ENCODE results near the gene ANKRD40. TPM values are rescaled to one million over a fixed set of nuclear protein-coding genes. Genes with fewer than 3 reads are reported as not detected.

The ANKRD40 gene
- total and polyA plus RNA-seq, 10 of the 15 experiments (the other 5 are each of a cell fraction or from before 2014, with no cell fraction given), result 5.9 to 21.7 (median 14.8) TPM

DNA sequence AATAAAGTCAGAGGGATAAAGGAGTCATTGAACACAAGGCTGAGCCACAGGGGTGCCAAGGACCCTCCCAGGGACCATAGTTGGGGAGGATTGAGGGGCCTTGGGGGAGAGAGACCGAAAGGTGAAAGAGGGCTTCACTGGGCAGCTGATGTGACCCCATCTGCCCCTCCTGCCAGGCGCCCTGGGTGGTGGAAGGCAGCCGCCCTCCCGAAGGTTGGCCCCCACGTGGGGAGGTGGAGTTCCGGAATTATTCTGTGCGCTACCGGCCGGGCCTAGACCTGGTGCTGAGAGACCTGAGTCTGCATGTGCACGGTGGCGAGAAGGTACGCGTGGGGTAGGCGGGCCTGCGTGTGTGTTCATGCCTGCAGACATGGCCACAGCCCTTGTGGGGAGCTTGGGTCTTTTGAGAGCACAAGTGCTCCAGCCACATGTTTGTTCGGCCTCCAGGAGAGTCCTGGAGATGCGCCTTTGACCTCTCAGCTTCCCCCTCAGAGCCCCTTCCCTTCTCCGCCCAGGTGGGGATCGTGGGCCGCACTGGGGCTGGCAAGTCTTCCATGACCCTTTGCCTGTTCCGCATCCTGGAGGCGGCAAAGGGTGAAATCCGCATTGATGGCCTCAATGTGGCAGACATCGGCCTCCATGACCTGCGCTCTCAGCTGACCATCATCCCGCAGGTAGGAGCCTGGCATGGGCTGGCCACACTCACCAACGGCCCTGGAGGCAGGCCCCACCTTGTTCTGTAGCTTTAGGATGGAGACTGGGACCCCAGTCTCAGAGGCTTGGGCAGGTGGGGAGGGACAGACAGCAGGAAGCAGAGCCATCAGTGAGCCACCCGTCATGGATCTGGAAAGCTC lies 24.1 kb downstream of the ANKRD40 start:
- no peaks in the 10 kb centered on the region for H4K20me1 ChIP-seq (ENCODE audit: control insufficient read depth, insufficient read depth)
- SMC1A ChIA-PET (ENCODE audit: uncharacterized antibody, unreplicated experiment), result interaction anchor here (0.6 kb wide), 1 partner anchor 370 kb away, joined by 3 read pairs; no protein-coding TSS in a partner anchor
- H3K79me2 ChIP-seq (ENCODE audit: control insufficient read depth, insufficient read depth, low read length), result no peaks in the 10 kb centered on the region
- no peaks in the 10 kb centered on the region; a peak in 1 of 4 replicates for H3K27me3 ChIP-seq (replicated peaks in 1 of 2; ENCODE audit: control insufficient read depth in 2 of 2, insufficient read depth in 2 of 2, low read length in 1 of 2)
- CTCF ChIA-PET, result interaction anchor here (0.9 to 2.5 kb wide), 2 partner anchors 10 to 11 kb away, joined by 3 to 7 read pairs; no protein-coding TSS in a partner anchor
- no peak overlapping the region for H3K27ac ChIP-seq (ENCODE audit: control insufficient read depth, insufficient read depth)
- FAIRE-seq, result no peak
- H3K4me3 ChIP-seq, result no peak overlapping the region
- no peak for TF ChIP-seq ZNF622 (IDR thresholded peaks at IDR 0.05)
- TF ChIP-seq ZBTB4 (CRISPR knock-in tag; IDR thresholded peaks at IDR 0.05), result no peak
- TF ChIP-seq IKZF2 (IDR thresholded peaks at IDR 0.05), result no peak
- TF ChIP-seq SMC3 (IDR thresholded peaks at IDR 0.05; ENCODE audit: borderline replicate concordance, low read length), result no peak
- no peak for TF ChIP-seq NBN (IDR thresholded peaks at IDR 0.05)
- TF ChIP-seq, protein P1, sequence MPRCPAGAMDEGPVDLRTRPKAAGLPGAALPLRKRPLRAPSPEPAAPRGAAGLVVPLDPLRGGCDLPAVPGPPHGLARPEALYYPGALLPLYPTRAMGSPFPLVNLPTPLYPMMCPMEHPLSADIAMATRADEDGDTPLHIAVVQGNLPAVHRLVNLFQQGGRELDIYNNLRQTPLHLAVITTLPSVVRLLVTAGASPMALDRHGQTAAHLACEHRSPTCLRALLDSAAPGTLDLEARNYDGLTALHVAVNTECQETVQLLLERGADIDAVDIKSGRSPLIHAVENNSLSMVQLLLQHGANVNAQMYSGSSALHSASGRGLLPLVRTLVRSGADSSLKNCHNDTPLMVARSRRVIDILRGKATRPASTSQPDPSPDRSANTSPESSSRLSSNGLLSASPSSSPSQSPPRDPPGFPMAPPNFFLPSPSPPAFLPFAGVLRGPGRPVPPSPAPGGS (IDR thresholded peaks at IDR 0.05; ENCODE audit: borderline replicate concordance, insufficient read depth, low read depth, low read length, poor library complexity, severe bottlenecking), result no peak
- TF ChIP-seq PAX5 (IDR thresholded peaks at IDR 0.05; ENCODE audit: borderline replicate concordance, low read depth, low read length), result no peak
- no peak for TF ChIP-seq SIN3A (IDR thresholded peaks at IDR 0.05; ENCODE audit: low read depth, low read length)
- no peak for TF ChIP-seq DPF2 (IDR thresholded peaks at IDR 0.05)
- no peak for TF ChIP-seq SP1 (IDR thresholded peaks at IDR 0.05; ENCODE audit: low read depth, low read length)
- TF ChIP-seq, protein P2, sequence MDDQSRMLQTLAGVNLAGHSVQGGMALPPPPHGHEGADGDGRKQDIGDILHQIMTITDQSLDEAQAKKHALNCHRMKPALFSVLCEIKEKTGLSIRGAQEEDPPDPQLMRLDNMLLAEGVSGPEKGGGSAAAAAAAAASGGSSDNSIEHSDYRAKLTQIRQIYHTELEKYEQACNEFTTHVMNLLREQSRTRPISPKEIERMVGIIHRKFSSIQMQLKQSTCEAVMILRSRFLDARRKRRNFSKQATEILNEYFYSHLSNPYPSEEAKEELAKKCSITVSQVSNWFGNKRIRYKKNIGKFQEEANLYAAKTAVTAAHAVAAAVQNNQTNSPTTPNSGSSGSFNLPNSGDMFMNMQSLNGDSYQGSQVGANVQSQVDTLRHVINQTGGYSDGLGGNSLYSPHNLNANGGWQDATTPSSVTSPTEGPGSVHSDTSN (IDR thresholded peaks at IDR 0.05; ENCODE audit: insufficient replicate concordance, low read depth, low read length), result no peak
- TF ChIP-seq IRF3 (IDR thresholded peaks at IDR 0.05), result no peak
- TF ChIP-seq HDAC6 (IDR thresholded peaks at IDR 0.05; ENCODE audit: unreplicated experiment), result no peak
- 59% methylated on average over 27 of the region's 28 CpGs for WGBS (ENCODE audit: insufficient coverage, insufficient replicate concordance, low lambda C conversion rate, missing lambda C conversion rate)
- no peaks in the 10 kb centered on the region for H3K4me1 ChIP-seq (ENCODE audit: control insufficient read depth, insufficient read depth, low read length)
- DNase-seq (ENCODE audit: low read depth, low spot score), result no peak
- H3K36me3 ChIP-seq (ENCODE audit: control insufficient read depth in 2 of 2, insufficient read depth in 2 of 2, low read length in 1 of 2), result no peaks in the 10 kb centered on the region
- POLR2A ChIA-PET, result no interaction called here
- H3K4me2 ChIP-seq (ENCODE audit: control insufficient read depth, insufficient read depth), result no peak overlapping the region
- BruUV-seq (replicated peaks), result no TSS peak
- in situ Hi-C loops (cut with MboI), result no loop called here
- no peaks in the 10 kb centered on the region for H3K9me3 ChIP-seq (replicated peaks; ENCODE audit: control insufficient read depth, insufficient read depth, low read length)
- RAD21 ChIA-PET (ENCODE audit: unreplicated experiment), result interaction anchor here (0.9 kb wide), 1 partner anchor 13 kb away, joined by 3 read pairs; no protein-coding TSS in a partner anchor
- intact Hi-C loops (cut with micrococcal nuclease; ENCODE audit: unreplicated experiment), result no loop called here
- H3K9ac ChIP-seq (ENCODE audit: control insufficient read depth, insufficient read depth, low read length), result no peak overlapping the region
- no peak overlapping the region for H2AFZ ChIP-seq (ENCODE audit: control insufficient read depth, low read depth, low read length)
- ATAC-seq, result no peak
